NB4 (cell line): ENCODE results near the gene ARHGAP5.

ENCODE experiments used
- MYC ChIP-seq: IDR thresholded peaks from 2 replicates; pipeline ENCODE4 v1.6.1; 2011; ENCODE audit warnings: low read depth, low read length
- POLR2A ChIP-seq: IDR thresholded peaks from 2 replicates; pipeline ENCODE4 v1.6.1; 2011; ENCODE audit warnings: mild to moderate bottlenecking; ENCODE audit not compliant: insufficient read length; ENCODE audit errors: extremely low read depth
- TF ChIP-seq, protein P1 (sequence below): IDR thresholded peaks from one replicate; pipeline ENCODE4 v1.5.1; 2012; ENCODE audit warnings: low read depth, low read length
- TF ChIP-seq, protein P2 (sequence below): IDR thresholded peaks from 2 replicates; pipeline ENCODE4 v1.6.1; 2011; ENCODE audit warnings: low read depth, low read length

DNA sequence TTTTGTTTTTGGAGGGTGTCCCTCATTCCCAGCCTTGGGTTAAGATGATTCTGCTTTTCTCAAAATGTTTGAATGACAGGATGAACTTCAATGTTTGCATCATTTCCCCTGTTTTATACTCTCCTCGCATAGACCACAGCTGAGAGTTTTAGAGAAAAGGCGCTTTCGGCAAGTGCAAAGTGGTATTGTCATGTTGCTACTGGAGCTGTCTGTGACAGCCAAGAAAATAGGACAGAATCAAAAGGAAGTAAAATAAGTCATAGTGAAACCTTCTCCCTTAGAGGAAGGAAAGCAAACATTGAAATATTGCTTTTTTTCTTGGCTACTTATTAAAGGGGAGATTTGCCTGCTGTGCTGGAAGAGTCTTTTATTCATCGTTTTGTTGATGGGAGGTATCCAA, 33.5 kb upstream of the ARHGAP5 start:
- TF ChIP-seq, protein P1, sequence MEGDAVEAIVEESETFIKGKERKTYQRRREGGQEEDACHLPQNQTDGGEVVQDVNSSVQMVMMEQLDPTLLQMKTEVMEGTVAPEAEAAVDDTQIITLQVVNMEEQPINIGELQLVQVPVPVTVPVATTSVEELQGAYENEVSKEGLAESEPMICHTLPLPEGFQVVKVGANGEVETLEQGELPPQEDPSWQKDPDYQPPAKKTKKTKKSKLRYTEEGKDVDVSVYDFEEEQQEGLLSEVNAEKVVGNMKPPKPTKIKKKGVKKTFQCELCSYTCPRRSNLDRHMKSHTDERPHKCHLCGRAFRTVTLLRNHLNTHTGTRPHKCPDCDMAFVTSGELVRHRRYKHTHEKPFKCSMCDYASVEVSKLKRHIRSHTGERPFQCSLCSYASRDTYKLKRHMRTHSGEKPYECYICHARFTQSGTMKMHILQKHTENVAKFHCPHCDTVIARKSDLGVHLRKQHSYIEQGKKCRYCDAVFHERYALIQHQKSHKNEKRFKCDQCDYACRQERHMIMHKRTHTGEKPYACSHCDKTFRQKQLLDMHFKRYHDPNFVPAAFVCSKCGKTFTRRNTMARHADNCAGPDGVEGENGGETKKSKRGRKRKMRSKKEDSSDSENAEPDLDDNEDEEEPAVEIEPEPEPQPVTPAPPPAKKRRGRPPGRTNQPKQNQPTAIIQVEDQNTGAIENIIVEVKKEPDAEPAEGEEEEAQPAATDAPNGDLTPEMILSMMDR = no peak
- TF ChIP-seq, protein P2, sequence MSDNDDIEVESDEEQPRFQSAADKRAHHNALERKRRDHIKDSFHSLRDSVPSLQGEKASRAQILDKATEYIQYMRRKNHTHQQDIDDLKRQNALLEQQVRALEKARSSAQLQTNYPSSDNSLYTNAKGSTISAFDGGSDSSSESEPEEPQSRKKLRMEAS = no peak
- TF ChIP-seq MYC (no peak), POLR2A (no peak)
